Stimulated activated CD4-positive, alpha-beta T cell treated with anti-CD3 and anti-CD28 coated beads, Interleukin-12 subunit alpha, Interleukin-12 subunit beta, amount 100 ng/mL, for 24 hours (primary cell): ENCODE data around the gene BMF.
"Not testable (repeated sequence)": the region's sequence is repeated elsewhere in the genome, so short reads cannot be mapped to it uniquely, and the experiment has no call there.

Source experiments
- DNase-seq, 2 experiments: peaks; one replicate each; pipeline ENCODE4 v3.0.0-alpha.2; 2020; ENCODE audit warnings: low read depth in 2 of 2

Gene BMF

DNA sequence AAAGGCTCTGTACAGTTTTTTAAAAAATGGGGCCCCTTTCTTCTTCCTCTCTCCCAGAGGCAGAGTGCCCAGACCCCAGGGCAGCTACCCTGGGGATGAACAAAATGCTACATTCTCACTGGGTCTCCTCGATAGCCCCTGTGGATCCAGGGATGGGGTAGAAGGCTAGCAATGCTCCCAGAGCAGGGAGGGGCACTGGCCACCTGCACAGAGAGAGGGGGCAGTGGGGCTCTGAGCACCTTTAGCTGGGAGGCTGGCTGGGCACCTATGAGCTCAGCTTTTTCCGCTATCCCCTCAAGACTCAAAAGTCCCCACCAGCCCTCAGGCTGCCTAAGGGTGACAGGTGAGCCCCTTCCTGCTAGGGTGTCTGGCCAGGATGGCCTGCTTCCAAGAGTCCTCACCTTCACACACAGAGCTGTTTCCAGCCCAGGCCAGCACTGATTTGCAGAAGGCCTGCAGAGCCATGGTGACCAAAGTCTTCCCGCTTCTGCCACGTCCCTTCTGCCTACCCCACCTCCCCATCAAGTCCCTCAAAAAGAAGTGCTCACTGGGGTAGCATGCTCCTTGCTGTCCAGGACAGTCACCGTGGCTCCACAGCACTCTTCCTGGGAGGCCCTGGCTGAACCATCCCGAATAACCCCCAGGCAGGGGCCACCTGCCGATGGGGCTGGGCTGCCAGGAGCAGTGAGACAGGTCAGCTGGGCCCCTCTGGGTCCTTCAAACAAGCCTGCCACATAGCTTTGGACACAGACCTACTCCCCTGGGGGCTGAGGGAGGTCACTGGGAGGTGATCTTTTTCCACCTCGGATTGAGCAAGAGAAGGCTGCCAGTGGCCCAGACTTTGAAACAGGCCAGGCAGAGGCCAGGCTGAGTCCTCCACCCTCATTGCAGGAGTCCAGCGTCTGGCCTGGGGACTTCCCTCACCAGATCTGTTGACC, 20.4 kb downstream of the BMF start:
- no peak for DNase-seq

DNA sequence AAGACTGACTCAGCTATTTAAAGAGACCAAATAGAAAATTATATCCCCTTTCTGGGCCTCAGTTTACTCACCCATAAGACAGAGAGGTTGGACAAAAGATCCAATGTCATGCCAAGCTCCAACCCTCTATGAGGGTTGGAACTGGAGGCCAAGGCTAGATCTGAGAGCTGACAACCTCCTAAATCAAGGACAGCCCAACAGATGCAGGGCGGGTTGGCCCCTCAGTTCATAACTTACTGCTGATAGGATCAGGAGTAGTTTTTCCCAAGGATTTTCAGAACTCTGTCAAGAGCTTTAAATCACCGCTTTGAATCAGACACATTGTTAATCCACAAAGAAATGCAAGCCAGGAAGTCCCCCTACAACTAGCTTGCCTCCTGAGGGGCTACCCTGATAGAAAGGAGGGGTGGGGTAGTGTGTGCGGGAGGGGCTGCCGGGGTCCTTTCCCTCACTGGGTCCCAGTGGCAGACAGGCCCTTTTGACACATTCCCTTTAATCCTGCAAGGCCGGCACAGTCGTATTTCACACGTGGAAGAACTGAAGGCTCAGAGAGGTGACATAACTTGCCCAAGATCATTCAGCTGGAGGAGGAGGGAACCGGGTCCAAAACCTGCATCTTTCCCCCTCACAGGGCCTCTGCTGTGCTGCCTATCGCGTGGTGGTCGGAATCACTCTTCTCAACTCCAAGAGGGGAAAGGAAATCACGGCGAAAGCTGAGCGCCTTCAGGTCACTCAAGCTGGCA, 21.4 kb downstream of the BMF start:
- no peak for DNase-seq

DNA sequence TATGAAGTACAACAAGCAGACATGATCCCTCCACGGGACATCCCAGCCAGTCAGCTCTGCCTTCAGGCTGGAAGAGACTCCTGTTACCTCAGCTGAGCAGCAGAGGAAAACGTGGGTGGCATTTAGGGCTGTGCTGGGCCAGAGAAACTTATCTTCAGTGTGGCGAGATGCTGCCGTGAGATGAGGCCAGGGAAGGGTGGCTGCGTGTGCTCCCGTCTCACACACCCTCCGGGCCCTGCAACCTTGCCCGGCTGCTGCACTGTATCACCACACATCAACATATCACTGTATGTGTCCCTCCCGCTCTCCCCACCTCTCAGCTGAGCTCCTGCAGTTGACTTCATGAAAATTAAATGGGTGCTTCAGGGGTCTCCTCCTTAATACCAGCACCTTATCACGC, 23.4 kb downstream of the BMF start:
- no peak for DNase-seq

DNA sequence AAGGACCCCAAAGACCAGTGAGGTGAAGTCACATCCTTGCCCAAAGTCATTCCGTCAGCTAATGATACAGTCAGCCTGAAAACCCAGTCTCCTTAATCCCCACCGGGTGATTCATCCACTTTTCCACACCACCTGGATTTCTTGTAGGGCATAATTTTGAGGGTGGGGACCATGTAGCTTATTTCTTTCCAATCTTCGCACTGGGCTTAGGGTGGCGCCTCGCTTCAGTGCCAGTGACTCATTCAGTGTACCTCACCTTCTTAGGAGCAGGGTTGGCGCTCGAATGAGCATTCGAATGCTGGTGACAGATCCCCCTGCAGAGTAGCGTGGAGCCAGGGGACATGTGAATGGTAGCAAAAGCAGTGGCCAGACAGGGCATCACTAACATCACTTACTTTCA, 24.0 kb downstream of the BMF start:
- no peak for DNase-seq

DNA sequence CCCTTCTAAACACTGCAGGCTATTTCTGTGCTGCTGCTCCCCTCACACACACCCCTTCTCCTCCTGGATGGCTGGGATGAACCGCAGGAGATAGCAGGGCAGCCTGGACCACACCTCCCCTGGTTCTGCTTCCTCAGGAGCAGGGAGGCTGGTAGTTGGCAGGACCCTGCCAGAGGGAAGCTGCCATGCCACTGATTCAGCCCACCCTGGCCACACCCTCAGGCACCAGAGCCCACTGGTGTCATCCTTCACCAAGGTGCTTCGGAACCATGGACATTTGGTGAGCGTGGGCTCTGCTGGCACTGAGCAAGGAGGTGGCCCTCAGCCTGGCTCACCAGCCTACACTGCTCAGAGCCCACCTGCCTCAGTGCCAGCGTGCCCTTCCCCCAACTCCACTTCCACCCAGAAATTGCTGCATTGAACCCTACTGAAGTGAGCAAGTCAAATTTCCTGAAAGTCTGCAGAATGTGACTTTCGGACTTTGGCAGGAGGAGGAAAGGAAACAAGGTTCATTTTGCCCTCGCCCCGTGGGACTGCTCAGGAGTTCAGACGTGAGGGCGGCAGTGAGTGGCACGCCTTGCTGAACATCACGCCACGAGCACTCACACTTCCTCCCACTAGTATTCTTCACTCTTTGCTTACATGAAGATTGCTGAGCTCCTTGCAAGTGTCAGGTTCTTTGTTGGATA, 26.3 kb downstream of the BMF start:
- DNase-seq = no peak

DNA sequence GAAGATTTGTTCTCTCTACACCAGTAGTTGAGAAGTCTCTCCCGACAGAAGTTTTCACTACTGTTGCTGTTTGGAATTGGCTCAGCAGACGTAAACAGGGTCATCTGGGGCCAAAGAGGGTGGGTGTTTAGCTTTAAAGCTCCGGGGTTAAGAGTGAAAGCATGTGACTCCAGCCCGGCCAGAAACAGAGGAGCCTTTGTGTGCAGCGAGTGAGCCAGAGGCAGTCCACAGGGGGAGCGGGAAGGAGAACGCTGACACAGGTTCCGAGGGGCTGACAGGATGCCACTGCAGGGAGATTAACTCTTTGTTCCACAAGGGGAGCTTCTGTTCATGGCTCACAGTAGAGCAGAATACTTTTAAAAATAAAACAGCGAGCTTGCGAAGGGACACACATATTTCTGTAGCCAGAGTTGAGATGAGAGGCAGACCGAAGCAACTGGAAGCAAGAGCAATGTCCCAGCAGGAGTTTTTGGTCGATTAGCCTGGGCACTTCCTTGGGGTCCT, 26.9 kb downstream of the BMF start:
- DNase-seq = no peak

DNA sequence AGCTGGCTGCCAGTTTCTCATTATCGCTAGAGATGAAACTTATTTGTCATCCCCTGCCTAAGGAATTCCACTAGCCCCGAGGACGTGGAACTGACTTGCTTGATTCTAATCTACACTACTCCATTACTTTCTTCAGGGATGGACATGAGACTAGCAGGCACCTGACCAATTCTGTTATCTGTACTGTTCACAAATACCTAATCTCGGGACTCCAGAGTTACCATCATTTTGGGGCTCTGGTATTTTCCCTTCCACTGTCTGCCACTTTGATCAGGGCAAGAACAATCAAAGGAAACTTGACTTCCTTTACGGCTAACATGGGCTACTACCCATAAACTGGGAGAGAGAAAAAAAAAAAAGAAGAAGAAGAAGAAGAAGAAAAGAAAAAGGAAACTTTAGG, 27.8 kb downstream of the BMF start:
- no peak for DNase-seq

DNA sequence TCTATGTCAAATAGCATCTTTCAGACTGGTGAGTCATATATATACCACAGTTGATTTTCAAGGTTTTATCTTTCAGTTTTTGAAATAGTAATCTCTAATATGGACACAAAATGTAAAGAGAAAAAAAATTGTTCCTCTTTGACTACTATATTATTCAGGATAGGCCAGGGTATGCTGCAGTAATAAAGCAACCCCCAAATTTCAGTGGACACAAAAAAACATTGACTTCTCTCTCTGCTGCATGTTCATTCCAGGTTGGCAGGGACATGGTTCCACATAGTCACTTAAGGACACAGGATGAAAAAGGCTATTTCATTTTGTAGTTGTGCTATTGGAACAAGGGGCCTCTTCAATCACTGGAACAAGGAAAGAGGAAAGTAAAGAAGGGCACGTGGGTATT, 28.6 kb downstream of the BMF start:
- no peak for DNase-seq

DNA sequence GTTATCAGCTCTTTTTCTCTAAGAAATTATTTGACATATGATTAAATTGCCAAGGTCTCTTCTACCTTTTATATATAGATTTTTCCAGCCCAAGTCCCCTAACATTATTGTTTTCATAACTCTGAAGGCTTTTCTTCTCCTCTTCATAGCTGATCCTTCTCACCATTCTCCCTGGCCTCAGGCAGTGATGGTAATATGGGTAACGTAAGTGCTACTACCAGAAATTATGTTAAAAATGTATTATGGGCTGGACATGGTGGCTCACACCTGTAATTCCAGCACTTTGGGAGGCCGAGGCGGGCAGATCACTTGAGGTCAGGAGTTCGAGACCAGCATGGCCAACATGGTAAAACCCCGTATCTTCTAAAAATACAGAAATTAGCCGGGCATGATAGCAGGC, 29.2 kb downstream of the BMF start:
- no peak for DNase-seq

DNA sequence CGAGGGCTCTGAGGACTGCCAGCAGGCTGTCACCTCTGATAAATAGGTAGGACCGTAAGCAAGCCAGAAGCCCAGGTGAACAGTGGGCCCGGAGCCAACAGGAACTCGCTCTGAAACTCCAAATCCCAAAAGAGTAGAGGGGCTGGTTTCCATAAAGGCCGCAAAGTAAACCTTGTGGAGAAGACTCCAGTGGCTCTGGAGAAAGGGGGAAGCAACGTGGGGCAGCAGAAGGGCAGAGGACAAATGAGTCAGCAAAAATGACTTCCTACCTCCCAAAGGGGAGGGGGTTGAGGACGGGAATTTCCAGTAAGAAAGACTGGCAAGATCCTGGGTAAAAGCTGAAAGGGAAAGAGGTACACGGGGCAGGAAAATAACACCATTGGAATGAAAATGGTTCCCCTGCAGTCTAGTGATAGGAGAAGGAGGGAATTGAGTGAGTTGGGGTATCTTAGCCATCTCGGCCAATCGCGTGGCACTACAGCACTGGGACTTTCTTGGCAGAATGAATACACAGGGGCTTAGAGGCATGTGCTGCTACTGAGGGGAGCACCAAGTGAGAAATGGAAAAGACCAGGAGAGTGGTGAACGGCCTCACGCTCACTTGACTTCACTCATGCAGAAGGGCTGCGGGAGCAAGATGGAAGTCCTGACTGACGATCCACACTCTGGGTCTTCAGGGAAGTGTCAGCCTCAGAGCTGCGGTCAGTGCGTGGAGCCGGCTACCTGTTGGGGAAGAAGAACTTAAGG, 33.2 kb downstream of the BMF start:
- DNase-seq = no peak

DNA sequence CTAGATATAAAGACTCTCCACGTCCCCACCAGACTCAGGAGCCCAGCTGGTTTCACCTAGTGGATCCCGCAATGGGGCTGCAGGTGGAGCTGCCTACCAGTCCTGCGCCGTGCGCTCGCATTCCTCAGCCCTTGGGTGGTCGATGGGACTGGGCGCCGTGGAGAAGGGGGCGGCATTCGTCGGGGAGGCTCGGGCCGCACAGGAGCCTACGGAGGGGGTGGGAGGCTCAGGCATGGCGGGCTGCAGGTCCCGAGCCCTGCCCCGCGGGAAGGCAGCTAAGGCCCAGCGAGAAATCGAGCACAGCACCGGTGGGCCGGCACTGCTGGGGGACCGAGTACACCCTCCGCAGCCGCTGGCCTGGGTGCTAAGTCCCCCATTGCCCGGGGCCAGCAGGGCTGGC, 34.0 kb downstream of the BMF start:
- DNase-seq = not testable (repeated sequence)

DNA sequence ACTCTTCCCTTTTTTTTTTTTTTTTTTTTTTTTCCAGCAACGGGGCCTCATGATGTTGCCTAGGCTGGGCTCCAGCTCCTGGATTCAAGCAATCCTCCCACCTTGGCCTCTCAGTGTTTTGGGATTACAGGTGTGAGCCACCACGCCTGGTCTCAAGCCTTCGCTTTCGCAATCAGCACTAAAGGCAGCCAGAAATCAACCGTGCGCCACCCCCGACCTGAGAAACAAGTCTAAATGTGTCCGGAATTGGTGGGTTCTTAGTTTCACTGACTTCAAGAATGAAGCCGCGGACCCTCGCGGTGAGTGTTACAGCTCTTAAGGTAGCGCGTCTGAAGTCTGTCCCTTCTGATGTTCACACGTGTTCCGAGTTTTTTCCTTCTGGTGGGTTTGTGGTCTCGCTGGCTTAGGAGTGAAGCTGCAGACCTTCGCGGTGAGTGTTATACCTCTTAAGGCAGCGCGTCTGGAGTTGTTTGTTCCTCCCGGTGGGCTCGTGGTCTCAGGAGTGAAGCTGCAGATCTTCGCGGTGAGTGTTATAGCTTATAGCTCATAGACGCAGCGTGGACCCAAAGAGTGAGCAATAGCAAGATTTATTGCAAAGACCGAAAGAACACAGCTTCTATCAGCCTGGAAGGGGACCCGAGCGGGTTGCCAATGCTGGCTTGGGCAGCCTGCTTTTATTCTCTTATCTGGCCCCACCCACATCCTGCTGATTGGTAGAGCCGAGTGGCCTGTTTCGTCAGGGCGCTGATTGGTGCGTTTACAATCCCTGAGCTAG, 34.8 kb downstream of the BMF start:
- DNase-seq = not testable (repeated sequence)

DNA sequence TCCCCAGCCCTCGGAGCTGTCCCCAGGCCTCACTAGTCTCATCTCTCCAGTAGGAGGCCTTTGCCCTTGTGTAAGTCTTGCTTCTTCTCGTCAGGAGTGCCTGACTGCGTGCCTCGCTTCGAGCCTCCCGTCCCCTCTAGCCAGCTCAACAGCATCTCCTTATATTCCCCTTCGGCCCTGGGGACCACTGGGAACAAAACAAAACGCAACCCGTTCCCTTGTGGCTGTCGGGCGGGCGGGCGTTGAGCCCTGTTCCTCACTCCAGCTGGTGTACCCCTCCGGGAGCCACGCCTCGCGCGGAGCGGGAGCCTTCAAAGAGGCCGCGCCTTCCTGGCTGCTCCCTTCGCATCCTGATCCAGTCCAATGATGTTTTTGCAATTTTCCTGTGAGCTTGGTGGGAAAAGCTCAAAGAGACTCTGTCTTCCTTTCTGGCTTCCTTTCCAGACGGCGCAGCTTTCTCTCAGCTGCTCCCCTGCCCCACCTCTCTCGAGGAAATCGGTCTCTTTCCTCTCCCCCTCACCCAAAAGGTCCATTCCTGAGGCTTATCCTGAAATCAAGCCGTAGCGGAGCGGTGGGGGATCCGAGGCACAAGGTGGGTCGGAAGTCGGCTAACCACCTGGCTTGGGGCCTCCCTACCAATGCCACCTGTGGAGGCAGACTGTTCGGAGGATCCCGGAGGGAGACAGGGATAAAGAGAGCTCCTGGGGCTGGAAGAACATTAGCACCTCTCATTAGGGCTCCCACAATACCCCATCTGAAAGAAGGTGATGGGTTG, 36.3 kb downstream of the BMF start:
- no peak for DNase-seq

DNA sequence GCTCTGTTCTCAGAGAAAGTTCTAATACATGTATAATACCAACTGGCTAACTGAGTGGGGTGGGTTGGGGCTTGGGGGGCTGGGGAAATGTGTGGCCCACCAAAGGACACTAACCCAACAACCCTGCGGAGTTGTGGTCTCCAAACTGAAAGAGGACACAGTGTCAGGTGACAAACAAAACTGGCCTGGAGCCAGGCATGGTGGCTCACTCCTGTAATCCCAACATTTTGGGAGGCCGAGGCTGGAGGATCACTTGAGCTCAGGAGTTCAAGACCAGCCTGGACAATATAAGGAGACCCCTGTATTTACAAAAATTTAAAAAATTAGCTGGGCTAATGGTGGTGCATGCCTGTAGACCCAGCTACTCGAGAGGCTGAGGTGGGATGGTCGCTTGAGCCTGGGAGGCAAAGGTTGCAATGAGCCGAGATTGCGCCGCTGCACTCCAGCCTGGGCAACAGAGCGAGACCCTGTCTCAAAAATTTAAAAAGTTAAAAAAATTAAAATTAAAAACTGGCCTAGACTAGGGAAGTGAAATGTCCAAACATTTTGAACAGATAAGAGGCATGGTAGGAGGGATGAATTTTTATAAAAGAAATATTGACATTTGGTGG, 38.0 kb downstream of the BMF start:
- DNase-seq = no peak

DNA sequence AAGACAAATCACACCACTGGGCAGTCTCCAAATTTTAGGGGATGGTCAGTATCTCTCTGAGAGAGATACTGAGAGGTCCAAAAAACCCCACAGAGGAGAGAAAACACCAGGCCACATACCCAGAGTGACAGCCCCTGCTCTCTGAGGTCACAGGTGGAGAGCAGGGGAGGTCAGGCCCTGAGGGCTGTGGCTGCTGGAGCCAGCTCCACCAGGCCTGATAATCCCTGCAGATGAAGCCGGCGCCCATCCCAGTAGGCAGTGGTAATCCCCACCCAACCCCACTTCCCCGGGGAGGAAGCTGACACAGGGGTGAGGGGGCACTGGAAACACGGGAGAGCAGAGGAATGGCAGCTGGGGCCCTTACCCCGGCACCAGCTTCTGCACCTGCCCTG, 38.5 kb downstream of the BMF start:
- DNase-seq = no peak

DNA sequence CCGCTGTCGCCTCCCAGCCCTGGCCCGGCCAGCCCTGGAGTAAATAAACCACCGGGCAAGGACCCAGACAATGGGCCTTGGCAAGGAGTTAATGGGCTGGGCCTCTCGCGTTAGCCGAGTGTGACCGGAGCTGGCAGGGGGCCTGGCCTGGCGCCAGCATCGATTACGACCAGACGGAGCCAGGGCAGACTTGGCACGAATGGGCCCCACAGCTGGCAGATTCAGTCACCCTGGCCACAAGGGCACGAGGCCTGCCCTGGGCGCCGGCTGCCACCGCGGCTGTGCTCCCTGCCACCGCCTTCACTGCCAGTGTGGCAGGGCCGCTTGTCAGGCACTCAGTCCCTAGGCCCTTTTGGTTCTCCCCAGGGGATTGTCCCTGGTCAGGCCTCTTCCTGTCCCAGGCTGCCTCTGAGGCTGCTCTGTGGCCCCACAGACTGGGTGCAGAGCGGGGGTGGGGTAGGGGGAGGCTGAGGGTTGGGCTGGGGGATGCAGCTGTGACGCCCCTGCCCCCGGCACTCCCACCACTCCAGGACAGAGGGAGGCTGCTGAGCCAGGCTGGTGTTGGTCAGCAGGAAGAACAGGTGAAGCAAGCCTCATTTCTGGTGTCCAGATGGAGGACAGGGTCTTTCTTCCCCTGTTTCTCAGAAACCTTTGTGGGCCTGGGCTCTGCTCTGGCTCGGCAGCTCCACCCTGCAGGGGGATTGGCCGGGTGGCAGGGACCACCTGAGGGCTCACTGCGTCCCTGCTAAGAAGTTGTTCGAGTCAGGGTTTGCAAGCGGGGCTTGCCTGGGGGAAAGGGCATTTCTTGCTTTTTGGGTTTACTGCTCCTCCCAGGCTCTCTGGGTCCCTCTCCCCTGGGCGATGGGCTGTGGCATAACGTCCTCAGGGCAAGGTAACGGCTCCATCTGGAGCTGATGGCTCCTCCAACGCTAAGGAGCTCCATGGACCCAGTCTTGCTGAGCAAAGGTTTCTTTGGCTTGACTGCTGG, 39.2 kb downstream of the BMF start:
- DNase-seq = no peak

DNA sequence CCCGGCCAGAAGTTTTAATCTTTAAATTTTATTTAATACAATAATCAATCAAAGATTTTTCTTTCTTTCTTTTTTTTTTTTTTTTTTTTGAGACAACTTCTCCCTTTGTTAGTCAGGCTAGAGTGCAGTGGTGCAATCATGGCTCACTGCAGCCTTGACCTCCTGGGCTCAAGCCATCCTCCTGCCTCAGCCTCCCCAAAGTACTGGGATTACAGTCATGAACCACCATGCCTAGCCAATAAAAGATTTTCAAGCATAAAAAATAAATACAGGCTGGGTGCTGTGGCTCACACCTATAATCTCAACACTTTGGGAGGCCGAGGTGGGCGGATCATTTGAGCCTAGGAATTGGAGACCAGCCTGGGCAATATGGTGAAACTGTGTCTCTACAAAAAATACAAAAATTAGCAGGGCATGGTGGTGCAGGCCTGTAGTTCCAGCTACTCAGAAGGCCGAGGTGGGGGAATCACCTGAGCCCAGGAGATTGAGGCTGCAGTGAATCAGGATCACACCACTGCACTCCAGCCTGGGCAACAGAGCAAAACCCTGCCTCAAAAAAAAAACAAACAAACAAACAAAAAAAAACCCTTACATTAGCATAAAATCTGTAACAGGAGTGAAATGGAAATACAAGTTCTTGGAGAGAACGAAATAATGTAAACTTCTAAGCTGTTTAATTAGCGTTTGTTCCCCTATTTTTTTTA, 40.6 kb downstream of the BMF start:
- no peak for DNase-seq

DNA sequence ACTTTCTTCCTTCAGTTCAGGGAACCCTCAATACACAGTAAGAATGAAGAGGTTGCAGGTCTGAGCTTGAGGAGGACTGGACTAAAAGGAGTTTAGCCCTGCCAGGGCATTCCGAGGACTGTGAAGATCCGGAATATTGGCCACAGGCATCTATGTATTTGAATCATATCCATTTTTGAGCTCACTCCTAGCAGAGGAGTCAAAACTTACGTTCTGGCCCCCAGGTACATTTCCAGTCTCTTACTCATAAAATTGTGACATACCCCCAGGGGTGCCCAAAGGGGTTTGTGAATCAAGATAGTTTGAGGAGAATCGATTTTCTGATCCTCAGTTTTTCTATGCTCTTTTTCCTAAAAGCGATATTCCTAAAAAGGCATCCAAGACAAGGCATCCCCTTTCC, 42.1 kb downstream of the BMF start:
- no peak for DNase-seq
